GM21717 (cell line): ENCODE results near the gene SPAG4.

Source experiments
- ATAC-seq: cut with Tn5 transposase; IDR thresholded peaks from one replicate; pipeline ENCODE4 v1.9.1; 2021; ENCODE audit warnings: mild to moderate bottlenecking, moderate library complexity; ENCODE audit not compliant: unreplicated experiment

Gene SPAG4

GRCh38 chr20:35652641-35653429 lies 37.2 kb downstream of the SPAG4 start:
- no peak for ATAC-seq

GRCh38 chr20:35653430-35653734 lies 37.8 kb downstream of the SPAG4 start:
- ATAC-seq: no peak

GRCh38 chr20:35653893-35654292 lies 38.3 kb downstream of the SPAG4 start:
- ATAC-seq: no peak

GRCh38 chr20:35654415-35654814 lies 38.8 kb downstream of the SPAG4 start:
- ATAC-seq: no peak

GRCh38 chr20:35657271-35657670 lies 41.6 kb downstream of the SPAG4 start:
- ATAC-seq: no peak

GRCh38 chr20:35660122-35660937 lies 44.7 kb downstream of the SPAG4 start:
- no peak for ATAC-seq

- no peak for ATAC-seq
These were observed 45.4 kb downstream of the SPAG4 start for GRCh38 chr20:35661053-35661452.

- no peak for ATAC-seq
These were observed 46.3 kb downstream of the SPAG4 start for GRCh38 chr20:35661908-35662307.

- no peak for ATAC-seq
These were observed 46.9 kb downstream of the SPAG4 start for GRCh38 chr20:35662551-35662950.

- ATAC-seq: peak; percentile 14
These were observed 48.2 kb downstream of the SPAG4 start for GRCh38 chr20:35663516-35664465.

- peak; percentile 64 for ATAC-seq
These were observed 49.0 kb downstream of the SPAG4 start, which contains the start of the genes CPNE1 and RBM12 for GRCh38 chr20:35664466-35665206. Gene CPNE1, minus strand, starts transcription at chr20:35664900. Its CDS starts 31,977 bp downstream, at chr20:35632923. Gene RBM12, minus strand, starts transcription at chr20:35664900. Its CDS starts 9,578 bp downstream, at chr20:35655322.

- ATAC-seq: no peak
These were observed 50.3 kb downstream of the SPAG4 start for GRCh38 chr20:35665949-35666288.

- no peak for ATAC-seq
These were observed 53.6 kb downstream of the SPAG4 start for GRCh38 chr20:35669221-35669620.

- no peak for ATAC-seq
These were observed 54.1 kb downstream of the SPAG4 start for GRCh38 chr20:35669681-35670080.
